HG03103 (cell line): Measurements from ENCODE around the gene KRIT1.
"Not testable (repeated sequence)": the region's sequence is repeated elsewhere in the genome, so short reads cannot be mapped to it uniquely, and the experiment has no call there.

Experiments
- ATAC-seq: cut with Tn5 transposase; IDR thresholded peaks from one replicate; pipeline ENCODE4 v1.9.1; 2021; ENCODE audit warnings: low read depth; ENCODE audit not compliant: unreplicated experiment

The KRIT1 gene

GRCh38 chr7:92251181-92251580 is 5.5 kb upstream of the KRIT1 start:
- no peak for ATAC-seq

DNA sequence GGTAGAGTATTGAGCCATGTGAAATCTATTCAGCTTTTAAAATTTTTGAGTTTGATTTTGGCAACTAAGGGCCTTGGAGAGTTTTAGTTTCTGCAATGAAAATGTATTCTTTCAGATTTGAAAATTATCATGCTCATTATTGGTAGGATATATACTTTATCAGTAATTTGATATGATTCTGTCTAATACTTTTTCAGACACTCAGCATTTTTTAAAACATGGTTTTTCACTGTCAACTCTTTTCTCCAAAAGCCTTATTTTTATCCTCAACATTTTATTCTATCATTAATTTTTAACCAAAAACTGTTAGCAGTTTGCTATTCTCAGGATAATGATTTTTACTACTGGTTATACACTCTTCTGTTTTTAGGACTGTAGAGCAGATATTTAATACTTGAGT is 4.9 kb upstream of the KRIT1 start:
- ATAC-seq, result no peak

- ATAC-seq, result peak; percentile 19
Observed at GRCh38 chr7:92246360-92247101, 817 bp upstream of the KRIT1 start.

DNA sequence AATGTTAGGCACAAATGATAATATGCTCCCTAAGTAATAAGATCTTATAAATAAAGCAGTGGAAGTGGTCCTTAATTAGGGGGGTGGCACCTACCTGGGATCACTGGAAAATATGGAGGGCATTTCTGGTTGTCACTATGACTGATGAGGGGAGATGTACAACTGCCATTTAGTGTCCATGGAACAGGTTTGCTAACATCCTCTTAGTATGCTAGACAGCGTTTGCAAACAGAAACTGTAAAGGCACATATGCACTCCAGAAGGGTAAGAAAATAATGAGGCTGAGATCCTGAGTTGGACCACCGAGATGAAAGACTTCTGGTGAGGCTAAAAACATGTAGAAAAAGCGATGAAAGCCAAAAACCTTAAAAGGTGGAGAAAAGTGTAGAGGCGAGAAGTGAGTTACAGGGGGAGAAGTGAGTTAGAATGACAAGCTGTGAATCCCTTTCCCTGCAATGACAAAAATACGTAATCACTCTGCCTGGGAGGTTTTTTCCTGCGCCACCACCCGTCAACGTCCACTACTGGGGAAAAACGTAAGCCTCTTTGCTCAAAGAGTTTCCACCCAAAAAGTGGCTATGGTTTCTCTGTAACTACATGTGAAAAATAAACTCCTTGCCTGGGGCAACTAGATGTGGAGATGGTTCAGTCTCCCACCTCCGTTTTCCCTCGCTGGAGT is 767 bp downstream of the KRIT1 start:
- peak; percentile 1 for ATAC-seq

GRCh38 chr7:92242972-92243371 is 2.7 kb downstream of the KRIT1 start:
- ATAC-seq, result no peak

DNA sequence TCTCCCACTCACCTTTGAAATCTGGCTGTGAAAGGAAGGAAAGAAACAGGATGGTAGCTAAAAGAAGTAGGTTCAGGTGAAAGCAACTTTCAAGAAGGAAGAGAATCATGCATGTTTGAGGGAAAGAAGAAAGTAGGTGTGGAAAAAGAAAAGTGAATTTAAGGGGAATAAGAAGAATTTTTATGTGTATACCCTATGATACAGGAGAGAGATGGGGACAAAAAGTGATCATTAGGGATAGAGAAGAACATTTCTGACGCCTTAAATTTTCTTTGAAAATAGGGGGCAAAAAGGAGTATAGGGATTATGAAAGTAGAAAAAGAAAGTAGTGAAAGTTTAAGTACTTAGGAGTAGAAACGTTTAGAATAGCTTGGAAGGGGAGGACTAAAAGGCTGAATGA is 15.2 kb downstream of the KRIT1 start:
- no peak for ATAC-seq

DNA sequence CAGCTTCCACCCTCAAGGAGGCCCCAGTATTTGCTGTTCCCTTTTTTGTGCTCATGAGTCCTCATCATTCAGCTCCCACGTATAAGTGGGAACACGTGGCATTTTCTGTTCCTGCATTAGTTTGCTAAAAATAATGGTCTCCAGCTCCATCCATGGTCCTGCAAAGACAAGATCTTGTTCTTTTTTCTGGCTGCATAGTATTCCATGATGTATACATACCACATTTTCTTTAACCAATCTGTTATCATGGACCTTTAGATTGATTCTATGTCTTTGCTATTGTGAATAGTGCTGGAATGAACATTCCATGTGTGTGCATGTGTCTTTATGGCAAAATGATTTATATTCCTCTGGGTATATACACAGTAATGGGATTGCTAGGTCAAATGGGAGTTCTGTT is 17.0 kb downstream of the KRIT1 start:
- ATAC-seq, result no peak

GRCh38 chr7:92228100-92228499 is 17.6 kb downstream of the KRIT1 start:
- ATAC-seq, result no peak

GRCh38 chr7:92226981-92227380 is 18.7 kb downstream of the KRIT1 start:
- no peak for ATAC-seq

DNA sequence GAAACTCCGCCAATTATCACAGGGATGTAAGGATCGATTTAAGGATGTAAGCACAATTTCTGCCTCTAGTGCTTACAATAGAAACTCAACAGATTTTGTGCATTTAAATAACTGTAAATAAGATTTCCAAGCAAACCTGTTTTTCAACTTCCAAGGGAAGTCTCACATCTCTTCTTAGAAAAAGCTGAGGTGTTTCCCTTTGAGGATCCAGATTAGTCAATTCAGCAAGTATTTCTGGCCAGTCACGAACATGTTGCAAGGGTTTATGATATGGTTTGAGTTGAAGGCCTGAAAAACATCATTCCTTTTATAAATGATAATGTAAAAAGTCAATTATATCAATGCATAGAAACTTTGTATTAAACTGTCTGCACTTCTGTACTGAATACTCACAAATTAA is 23.9 kb downstream of the KRIT1 start:
- ATAC-seq, result no peak

- ATAC-seq, result no peak
Observed at GRCh38 chr7:92206672-92207071, 39.0 kb downstream of the KRIT1 start.

GRCh38 chr7:92205987-92206386 is 39.7 kb downstream of the KRIT1 start:
- no peak for ATAC-seq

DNA sequence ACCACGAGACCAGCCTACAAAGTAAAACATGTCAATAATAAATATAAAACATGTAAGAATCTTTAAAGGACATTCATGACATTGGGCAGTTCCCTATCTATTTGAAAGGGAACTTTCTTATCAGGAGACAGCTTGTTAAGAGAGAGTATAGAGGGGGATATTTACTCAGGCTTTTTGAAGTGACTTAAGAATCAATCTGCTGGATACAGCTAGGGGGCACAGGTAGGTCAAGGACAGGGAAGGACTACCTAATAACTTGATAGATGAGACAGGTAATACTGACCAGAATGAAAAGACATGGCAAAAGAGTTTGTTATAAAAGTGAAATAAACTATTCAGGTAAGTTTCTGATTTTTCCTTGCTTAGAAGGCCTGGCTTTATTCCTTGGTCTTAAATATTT is 44.9 kb downstream of the KRIT1 start:
- ATAC-seq, result no peak

DNA sequence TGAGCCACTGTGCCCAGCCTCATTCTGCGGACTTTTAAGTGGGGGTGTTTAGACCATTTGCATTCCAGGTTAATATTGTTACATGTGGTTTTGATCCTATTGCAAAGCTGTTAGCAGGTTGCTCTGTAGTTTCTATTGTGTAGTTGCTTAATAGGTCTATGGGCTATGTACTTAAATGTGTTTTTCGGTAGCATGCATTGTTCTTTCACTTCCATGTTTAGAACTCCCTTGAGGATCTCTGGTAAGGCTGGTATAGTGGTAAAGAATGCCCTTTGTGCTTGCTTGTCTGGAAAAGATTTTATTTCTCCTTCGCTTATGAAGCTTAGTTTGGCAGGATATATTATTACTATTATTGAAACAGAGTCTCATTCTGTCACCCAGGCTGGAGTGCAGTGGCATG is 53.4 kb downstream of the KRIT1 start:
- ATAC-seq, result no peak

GRCh38 chr7:92189246-92189645 is 56.5 kb downstream of the KRIT1 start:
- ATAC-seq, result not testable (repeated sequence)

- not testable (repeated sequence) for ATAC-seq
Observed at GRCh38 chr7:92184294-92184693, 61.4 kb downstream of the KRIT1 start.

GRCh38 chr7:92178928-92179924 is 66.5 kb downstream of the KRIT1 start, which contains the start of gene LRRD1:
Gene LRRD1 (minus strand): TSS chr7:92179142. CDS start chr7:92165202, 13,940 bp downstream.
- peak; percentile 100 for ATAC-seq

DNA sequence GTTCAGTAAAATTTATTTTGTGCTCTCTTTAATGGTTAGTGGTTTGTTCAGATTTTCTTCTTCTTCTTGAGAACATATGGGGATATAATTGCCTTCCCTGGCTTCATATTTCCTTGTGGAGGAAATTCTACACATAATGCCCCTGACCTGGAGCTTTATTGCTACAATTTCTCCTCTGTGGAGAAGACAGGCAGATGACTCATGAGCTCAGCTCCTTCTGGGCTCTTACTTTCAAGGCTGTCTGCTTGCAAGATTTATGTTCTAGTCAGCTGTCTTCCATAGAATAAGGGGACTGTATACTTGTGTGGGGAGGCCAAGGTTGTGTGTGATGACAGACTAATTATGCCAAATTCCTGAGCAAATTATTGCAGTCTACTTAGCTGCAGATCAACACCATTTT is 68.4 kb downstream of the KRIT1 start:
- ATAC-seq, result no peak

- ATAC-seq, result not testable (repeated sequence)
Observed at GRCh38 chr7:92169529-92169928, 76.2 kb downstream of the KRIT1 start.

DNA sequence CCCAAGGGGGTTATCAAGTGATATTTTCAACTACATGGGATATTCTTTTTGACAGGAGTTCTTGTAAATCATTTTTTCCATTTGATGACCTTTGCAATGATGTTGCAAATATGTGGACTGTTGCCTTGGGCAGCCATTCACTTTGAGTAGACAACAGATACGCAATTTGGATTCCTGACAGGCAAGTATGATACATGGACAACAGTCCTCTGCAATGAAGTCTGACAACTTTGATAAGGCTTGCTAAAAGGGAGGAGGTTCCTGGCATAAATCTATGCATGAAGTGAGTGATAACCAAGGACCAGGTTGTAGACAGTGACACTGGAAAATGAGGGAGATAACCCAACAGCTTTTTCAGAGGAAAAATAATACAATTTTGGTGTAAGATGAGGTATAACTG is 84.4 kb downstream of the KRIT1 start:
- ATAC-seq, result no peak
